K562 (cell line): ENCODE results near the gene PMIS2. TPM values are rescaled to one million over a fixed set of nuclear protein-coding genes. Genes with fewer than 3 reads are reported as not detected.

Source experiments
- EWSR1 ChIP-seq: fragments of 450-650 bp; IDR thresholded peaks from 2 replicates; pipeline ENCODE4 v1.6.1; 2018; ENCODE audit warnings: borderline replicate concordance, mild to moderate bottlenecking, low read depth, moderate library complexity; ENCODE audit not compliant: partially characterized antibody
- GATA2 ChIP-seq: sonication (generic); formaldehyde crosslinking; IDR thresholded peaks from 2 replicates; pipeline ENCODE4 v1.4.0; 2020; ENCODE audit warnings: mild to moderate bottlenecking, missing genetic modification reagents
- HDAC2 ChIP-seq: fragments of 450-650 bp; IDR thresholded peaks from 2 replicates; pipeline ENCODE4 v1.6.1; 2016; ENCODE audit warnings: mild to moderate bottlenecking
- MED1 ChIP-seq: sonication (generic); formaldehyde crosslinking; IDR thresholded peaks from 2 replicates; pipeline ENCODE4 v1.8.1; 2023; ENCODE audit warnings: missing genetic modification reagents, borderline replicate concordance
- MTA1 ChIP-seq: fragments of 450-650 bp; IDR thresholded peaks from 2 replicates; pipeline ENCODE4 v1.6.1; 2017; ENCODE audit warnings: borderline replicate concordance
- NELFE ChIP-seq: IDR thresholded peaks from 2 replicates; pipeline ENCODE4 v1.6.1; 2011; ENCODE audit warnings: mild to moderate bottlenecking; ENCODE audit not compliant: insufficient read depth, insufficient read length
- NEUROD1 ChIP-seq: fragments of 150-350 bp; IDR thresholded peaks from 2 replicates; pipeline ENCODE4 v1.6.1; 2014; ENCODE audit warnings: borderline replicate concordance, low read length, low read depth; ENCODE audit not compliant: partially characterized antibody
- PRMT5 ChIP-seq: sonication (generic); formaldehyde crosslinking; IDR thresholded peaks from 2 replicates; pipeline ENCODE4 v1.5.0; 2020; ENCODE audit warnings: missing genetic modification reagents
- PRPF4 ChIP-seq: fragments of 200-400 bp; formaldehyde crosslinking; IDR thresholded peaks from one replicate; pipeline ENCODE4 v1.6.1; 2017; ENCODE audit warnings: low read length, low read depth, mild to moderate bottlenecking; ENCODE audit not compliant: insufficient read depth, poor library complexity, severe bottlenecking
- TCF3 ChIP-seq: sonication (generic); formaldehyde crosslinking; IDR thresholded peaks from 2 replicates; pipeline ENCODE4 v1.4.0; 2020; ENCODE audit warnings: mild to moderate bottlenecking, missing genetic modification reagents
- ZFX ChIP-seq: sonication (generic); formaldehyde crosslinking; IDR thresholded peaks from 2 replicates; pipeline ENCODE4 v1.8.0; 2022; ENCODE audit warnings: mild to moderate bottlenecking, missing genetic modification reagents, moderate library complexity
- ZNF586 ChIP-seq: fragments of 450-650 bp; formaldehyde crosslinking; conservative IDR thresholded peaks from 2 replicates; pipeline ENCODE4 v1.4.0; 2020; ENCODE audit warnings: mild to moderate bottlenecking, moderate library complexity
- ZNF717 ChIP-seq: fragments of 250-450 bp; sonication (Bioruptor Pico); IDR thresholded peaks from 2 replicates; pipeline ENCODE4 v1.5.0; 2021
- ZNF77 ChIP-seq: fragments of 250-450 bp; sonication (Bioruptor Pico); IDR thresholded peaks from 2 replicates; pipeline ENCODE4 v1.5.0; 2020
- ZNF780A ChIP-seq: fragments of 250-450 bp; sonication (Bioruptor Pico); IDR thresholded peaks from 2 replicates; pipeline ENCODE4 v1.5.0; 2021; ENCODE audit warnings: mild to moderate bottlenecking
- polyA plus RNA-seq, 8 experiments: library from polyadenylated mRNA; depleted of rRNA in 4 of 8; stranded (reverse) in 5 of 8; unstranded in 3 of 8; fragments of >200 nt; fragmentation: Nextera tagmentation in 2 of 8; fragmentation: Illumina TruSeq in 1 of 8; extraction: Ambion mirVana in 2 of 8; extraction: Trizol in 1 of 8; gene quantifications; 2 replicates each; pipeline versions ENCODE4 v1.2.1 to v1.2.3, GENCODE V29; 2011 to 2014; ENCODE audit warnings: inconsistent platforms in 1 of 8, missing spikeins in 1 of 8
- total RNA-seq, 7 experiments: library from RNA; depleted of rRNA in 6 of 7; stranded (reverse); fragments of >200 nt in 6 of 7; fragmentation: Illumina TruSeq in 2 of 7; extraction: Trizol in 2 of 7; gene quantifications; 2 replicates each; pipeline versions ENCODE4 v1.2.1 to v1.2.3, GENCODE V29; 2011 to 2021; ENCODE audit warnings: low replicate concordance in 1 of 7
- TF ChIP-seq, protein P1 (sequence below): fragments of 250-450 bp; sonication (Bioruptor Pico); IDR thresholded peaks from 2 replicates; pipeline ENCODE4 v1.5.0; 2021
- TF ChIP-seq, protein P2 (sequence below): fragments of 150-350 bp; IDR thresholded peaks from 2 replicates; pipeline ENCODE4 v1.6.1; 2014; ENCODE audit warnings: low read depth, mild to moderate bottlenecking, low read length, borderline replicate concordance
- TF ChIP-seq, protein P3 (sequence below): sonication (generic); formaldehyde crosslinking; IDR thresholded peaks from 2 replicates; pipeline ENCODE4 v1.8.0; 2022; ENCODE audit warnings: mild to moderate bottlenecking, missing genetic modification reagents, borderline replicate concordance
- TF ChIP-seq, protein P4 (sequence below): fragments of 250-450 bp; sonication (Bioruptor Pico); IDR thresholded peaks from 2 replicates; pipeline ENCODE4 v1.9.0; 2021; ENCODE audit warnings: mild to moderate bottlenecking, inconsistent platforms

Gene PMIS2
- total and polyA plus RNA-seq, 9 of the 15 experiments (the other 6 are each of a cell fraction or from before 2014, with no cell fraction given): not detected

DNA sequence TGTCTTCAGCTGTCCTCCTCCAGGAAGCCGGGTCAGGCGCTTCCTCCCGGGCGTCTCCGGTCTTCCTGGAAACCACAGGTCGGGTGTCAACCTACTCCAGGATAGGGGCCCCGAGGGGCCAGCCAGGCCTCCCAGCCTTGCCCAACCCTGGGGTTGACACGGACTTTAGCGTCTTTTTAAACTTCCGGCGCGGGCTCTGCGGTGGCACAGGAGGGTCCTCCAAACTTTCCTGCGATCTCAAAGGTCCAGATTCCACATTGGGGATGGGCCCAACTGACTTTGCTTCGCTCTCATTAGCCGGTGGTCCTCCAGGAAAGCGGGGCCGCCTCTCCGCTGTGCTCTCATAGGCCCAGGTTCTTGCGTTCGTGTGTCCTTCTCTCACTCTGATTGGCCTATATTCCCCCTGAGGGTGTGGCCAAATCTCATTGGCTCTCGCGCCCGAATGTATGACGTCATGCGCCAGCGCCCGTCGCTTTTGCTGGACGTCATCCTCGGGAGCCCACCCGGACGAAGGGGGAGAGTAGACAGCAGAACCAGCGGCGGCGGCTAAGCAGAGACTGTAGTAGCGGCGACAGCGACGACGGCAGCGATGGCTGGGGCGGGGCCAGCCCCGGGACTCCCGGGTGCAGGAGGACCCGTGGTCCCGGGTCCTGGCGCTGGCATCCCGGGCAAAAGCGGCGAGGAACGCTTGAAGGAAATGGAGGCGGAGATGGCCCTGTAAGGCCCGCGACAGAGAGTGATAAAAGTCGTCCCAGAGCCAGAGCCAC lies 42.8 kb downstream of the PMIS2 start, which contains the start of gene RBM42 (continued):
- TF ChIP-seq, protein P1, sequence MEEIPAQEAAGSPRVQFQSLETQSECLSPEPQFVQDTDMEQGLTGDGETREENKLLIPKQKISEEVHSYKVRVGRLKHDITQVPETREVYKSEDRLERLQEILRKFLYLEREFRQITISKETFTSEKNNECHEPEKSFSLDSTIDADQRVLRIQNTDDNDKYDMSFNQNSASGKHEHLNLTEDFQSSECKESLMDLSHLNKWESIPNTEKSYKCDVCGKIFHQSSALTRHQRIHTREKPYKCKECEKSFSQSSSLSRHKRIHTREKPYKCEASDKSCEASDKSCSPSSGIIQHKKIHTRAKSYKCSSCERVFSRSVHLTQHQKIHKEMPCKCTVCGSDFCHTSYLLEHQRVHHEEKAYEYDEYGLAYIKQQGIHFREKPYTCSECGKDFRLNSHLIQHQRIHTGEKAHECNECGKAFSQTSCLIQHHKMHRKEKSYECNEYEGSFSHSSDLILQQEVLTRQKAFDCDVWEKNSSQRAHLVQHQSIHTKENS (CRISPR knock-in tag): no peak
- TF ChIP-seq GATA2 (CRISPR knock-in tag): no peak
- TF ChIP-seq ZNF780A (CRISPR knock-in tag): no peak
- TF ChIP-seq ZNF586 (CRISPR knock-in tag): no peak
- TF ChIP-seq, protein P2, sequence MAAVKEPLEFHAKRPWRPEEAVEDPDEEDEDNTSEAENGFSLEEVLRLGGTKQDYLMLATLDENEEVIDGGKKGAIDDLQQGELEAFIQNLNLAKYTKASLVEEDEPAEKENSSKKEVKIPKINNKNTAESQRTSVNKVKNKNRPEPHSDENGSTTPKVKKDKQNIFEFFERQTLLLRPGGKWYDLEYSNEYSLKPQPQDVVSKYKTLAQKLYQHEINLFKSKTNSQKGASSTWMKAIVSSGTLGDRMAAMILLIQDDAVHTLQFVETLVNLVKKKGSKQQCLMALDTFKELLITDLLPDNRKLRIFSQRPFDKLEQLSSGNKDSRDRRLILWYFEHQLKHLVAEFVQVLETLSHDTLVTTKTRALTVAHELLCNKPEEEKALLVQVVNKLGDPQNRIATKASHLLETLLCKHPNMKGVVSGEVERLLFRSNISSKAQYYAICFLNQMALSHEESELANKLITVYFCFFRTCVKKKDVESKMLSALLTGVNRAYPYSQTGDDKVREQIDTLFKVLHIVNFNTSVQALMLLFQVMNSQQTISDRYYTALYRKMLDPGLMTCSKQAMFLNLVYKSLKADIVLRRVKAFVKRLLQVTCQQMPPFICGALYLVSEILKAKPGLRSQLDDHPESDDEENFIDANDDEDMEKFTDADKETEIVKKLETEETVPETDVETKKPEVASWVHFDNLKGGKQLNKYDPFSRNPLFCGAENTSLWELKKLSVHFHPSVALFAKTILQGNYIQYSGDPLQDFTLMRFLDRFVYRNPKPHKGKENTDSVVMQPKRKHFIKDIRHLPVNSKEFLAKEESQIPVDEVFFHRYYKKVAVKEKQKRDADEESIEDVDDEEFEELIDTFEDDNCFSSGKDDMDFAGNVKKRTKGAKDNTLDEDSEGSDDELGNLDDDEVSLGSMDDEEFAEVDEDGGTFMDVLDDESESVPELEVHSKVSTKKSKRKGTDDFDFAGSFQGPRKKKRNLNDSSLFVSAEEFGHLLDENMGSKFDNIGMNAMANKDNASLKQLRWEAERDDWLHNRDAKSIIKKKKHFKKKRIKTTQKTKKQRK: peak; percentile 83; the same call in 1 of the 2 replicates
- no peak for TF ChIP-seq EWSR1
- TF ChIP-seq NEUROD1: peak; percentile 93
- no peak for TF ChIP-seq PRPF4
- no peak for TF ChIP-seq TCF3 (CRISPR knock-in tag)
- no peak for TF ChIP-seq NELFE
- TF ChIP-seq ZFX: peak; percentile 96
- TF ChIP-seq, protein P3, sequence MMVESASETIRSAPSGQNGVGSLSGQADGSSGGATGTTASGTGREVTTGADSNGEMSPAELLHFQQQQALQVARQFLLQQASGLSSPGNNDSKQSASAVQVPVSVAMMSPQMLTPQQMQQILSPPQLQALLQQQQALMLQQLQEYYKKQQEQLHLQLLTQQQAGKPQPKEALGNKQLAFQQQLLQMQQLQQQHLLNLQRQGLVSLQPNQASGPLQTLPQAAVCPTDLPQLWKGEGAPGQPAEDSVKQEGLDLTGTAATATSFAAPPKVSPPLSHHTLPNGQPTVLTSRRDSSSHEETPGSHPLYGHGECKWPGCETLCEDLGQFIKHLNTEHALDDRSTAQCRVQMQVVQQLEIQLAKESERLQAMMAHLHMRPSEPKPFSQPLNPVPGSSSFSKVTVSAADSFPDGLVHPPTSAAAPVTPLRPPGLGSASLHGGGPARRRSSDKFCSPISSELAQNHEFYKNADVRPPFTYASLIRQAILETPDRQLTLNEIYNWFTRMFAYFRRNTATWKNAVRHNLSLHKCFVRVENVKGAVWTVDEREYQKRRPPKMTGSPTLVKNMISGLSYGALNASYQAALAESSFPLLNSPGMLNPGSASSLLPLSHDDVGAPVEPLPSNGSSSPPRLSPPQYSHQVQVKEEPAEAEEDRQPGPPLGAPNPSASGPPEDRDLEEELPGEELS: peak; percentile 58; the same call in 1 of the 2 replicates
- no peak for TF ChIP-seq MED1
- TF ChIP-seq MTA1: peak; percentile 100
- TF ChIP-seq HDAC2: peak; percentile 93
- TF ChIP-seq, protein P4, sequence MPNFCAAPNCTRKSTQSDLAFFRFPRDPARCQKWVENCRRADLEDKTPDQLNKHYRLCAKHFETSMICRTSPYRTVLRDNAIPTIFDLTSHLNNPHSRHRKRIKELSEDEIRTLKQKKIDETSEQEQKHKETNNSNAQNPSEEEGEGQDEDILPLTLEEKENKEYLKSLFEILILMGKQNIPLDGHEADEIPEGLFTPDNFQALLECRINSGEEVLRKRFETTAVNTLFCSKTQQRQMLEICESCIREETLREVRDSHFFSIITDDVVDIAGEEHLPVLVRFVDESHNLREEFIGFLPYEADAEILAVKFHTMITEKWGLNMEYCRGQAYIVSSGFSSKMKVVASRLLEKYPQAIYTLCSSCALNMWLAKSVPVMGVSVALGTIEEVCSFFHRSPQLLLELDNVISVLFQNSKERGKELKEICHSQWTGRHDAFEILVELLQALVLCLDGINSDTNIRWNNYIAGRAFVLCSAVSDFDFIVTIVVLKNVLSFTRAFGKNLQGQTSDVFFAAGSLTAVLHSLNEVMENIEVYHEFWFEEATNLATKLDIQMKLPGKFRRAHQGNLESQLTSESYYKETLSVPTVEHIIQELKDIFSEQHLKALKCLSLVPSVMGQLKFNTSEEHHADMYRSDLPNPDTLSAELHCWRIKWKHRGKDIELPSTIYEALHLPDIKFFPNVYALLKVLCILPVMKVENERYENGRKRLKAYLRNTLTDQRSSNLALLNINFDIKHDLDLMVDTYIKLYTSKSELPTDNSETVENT (CRISPR knock-in tag): peak; percentile 52; the same call in 1 of the 2 replicates
- no peak for TF ChIP-seq PRMT5 (CRISPR knock-in tag)
- no peak for TF ChIP-seq ZNF77 (CRISPR knock-in tag)
- no peak for TF ChIP-seq ZNF717 (CRISPR knock-in tag)
